Head of caudate nucleus (tissue), 42 donors: ENCODE data around the gene STXBP3.
A peak's percentile ranks its signal among the peaks of the same experiment; 100 is the strongest.
"Not testable (repeated sequence)": the region's sequence is repeated elsewhere in the genome, so short reads cannot be mapped to it uniquely, and the experiment has no call there.

Source experiments
- DNase-seq, 42 donors: peaks; one replicate each; pipeline versions ENCODE4 v3.0.0 to v3.0.0-alpha.2; 2020 to 2021; ENCODE audit warnings: mixed read lengths in 7 of 42
- intact Hi-C: fragments of 100-400 bp; cut with DNase I; formaldehyde crosslinking; loops from one replicate; pipeline ENCODE4 v1.15.0; 2022

The STXBP3 gene

DNA sequence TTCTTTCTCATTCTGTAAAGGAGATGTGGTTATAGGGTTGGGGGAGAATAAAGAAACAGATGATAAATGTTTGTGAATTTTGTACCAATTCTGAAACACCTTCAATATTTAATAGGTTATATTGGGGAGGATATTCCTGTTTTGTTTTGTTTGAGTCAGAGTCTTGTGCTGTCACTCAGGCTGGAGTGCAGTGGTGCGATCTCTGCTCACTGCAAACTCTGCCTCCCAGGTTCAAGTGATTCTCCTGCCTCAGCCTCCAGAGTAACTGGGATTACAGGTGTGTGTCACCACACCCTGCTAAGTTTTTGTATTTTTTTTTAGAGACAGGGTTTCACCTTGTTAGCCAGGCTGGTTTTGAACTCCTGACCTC lies 35.1 kb downstream of the STXBP3 start:
- DNase-seq, intact Hi-C loops: not testable (repeated sequence)

GRCh38 chr1:108785264-108785663 lies 38.8 kb downstream of the STXBP3 start:
- DNase-seq, result no peak
- intact Hi-C loops, result no loop called here

DNA sequence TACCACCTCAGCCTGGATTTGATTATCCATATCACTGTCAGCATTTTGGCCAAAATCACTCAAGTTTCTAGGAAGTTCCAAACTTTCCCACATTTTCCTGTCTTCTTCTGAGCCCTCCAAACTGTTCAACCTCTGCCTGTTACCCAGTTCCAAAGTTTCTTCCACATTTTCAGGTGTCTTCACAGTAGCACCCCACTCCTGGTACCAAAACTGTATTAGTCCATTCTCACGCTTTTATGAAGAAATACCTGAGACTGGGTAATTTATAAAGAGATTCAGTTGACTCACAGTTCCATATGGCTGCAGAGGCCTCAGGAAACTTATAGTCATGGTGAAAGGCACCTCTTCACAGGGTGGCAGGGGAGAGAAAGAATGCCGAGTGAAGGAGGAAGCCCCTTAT lies 39.4 kb downstream of the STXBP3 start:
- intact Hi-C loops, result no loop called here
- no peak for DNase-seq

DNA sequence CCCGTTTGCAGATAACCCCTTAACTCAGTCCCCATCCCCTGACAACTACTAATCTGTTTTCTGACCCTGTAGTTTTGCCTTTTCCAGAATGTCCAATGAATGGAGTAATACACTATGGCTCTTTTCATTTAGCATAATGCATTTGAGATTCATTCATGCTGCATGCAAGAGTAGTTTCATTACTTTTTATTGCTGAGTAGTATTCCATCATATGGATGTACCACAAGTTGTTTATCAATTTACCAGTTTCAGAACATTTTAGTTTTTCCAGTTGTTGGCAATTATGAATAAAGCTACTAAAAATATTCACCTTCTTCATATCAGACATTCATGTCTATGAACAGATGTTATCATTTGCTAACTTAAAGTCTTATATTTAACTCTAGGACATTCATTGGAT lies 45.3 kb downstream of the STXBP3 start:
- no peak for DNase-seq
- intact Hi-C loops, result no loop called here

GRCh38 chr1:108792420-108792819 lies 45.9 kb downstream of the STXBP3 start:
- intact Hi-C loops, result no loop called here
- DNase-seq, result no peak

DNA sequence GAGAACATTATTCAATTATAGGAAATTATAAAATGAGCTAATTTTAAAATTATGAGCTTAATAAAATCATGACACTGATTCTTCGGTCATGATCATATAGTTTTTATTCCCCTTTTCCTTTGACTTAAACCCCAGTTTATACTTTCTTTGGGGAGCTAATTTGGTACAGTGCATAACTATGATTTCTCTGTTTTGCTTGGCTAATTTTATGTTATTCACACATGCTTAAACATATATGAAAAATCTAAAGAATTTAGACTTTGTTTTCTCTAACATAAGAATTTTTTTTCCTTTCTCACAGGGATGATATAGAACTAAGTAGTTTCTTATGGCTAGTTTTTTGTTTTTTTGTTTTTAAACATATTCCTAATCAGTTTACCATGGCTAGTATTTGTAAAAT lies 52.5 kb downstream of the STXBP3 start:
- intact Hi-C loops, result no loop called here

DNA sequence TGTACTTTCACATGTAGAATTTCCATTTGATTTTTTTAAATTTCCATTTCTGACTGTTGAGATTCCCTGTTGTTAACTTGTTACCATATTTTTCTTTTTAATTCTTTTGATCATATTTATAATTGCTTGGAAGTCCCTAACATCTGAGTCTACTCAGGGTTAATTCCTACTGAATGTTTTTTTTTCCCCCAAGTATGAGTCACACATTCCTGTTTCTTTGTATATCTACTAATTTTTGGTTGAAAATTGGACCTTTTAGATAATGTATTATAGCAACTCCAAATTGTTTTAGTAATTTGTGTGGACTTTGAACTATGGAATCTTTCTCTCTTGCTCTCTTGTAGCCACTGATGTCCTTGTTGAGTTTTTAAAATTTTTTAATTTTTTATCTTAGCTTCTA lies 54.6 kb downstream of the STXBP3 start:
- DNase-seq, result no peak
- intact Hi-C loops, result no loop called here

More for the DNA sequence above, 52.5 kb downstream of the STXBP3 start:
- DNase-seq, result no peak

GRCh38 chr1:108803548-108803947 lies 57.1 kb downstream of the STXBP3 start:
- DNase-seq, result no peak
- intact Hi-C loops, result no loop called here

GRCh38 chr1:108808438-108808837 lies 62.0 kb downstream of the STXBP3 start:
- intact Hi-C loops, result no loop called here
- no peak for DNase-seq

DNA sequence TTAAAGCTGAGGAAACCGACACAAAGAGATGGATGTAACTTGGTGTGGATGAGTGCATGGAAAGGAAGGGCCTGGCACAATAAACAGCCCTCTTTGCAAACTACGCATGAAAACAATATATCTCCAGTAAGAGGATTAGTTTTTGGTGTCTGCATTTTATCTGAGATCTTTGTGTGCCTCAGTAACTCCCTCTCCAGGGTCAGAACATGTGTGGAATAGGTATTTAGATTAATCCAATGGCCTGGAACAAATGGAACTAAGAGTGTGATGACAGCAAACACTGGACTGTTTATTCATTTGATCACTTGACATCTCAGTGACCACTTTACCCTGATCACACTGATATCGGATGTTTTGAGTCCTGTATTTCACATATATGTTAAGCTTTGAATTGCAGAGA lies 65.1 kb downstream of the STXBP3 start:
- intact Hi-C loops, result no loop called here

GRCh38 chr1:108813326-108813725 lies 66.9 kb downstream of the STXBP3 start:
- intact Hi-C loops, result no loop called here
- DNase-seq, result no peak

More for the DNA sequence above, 65.1 kb downstream of the STXBP3 start:
- no peak for DNase-seq

GRCh38 chr1:108814343-108815125 lies 68.1 kb downstream of the STXBP3 start:
- DNase-seq, result peak in 9 of 42 donors; percentile 18 to 64 (median 40)
- intact Hi-C loops, result loop anchor here (5.0 kb wide), 1 partner anchor 67 kb away; the partner anchor contains the start of gene STXBP3

DNA sequence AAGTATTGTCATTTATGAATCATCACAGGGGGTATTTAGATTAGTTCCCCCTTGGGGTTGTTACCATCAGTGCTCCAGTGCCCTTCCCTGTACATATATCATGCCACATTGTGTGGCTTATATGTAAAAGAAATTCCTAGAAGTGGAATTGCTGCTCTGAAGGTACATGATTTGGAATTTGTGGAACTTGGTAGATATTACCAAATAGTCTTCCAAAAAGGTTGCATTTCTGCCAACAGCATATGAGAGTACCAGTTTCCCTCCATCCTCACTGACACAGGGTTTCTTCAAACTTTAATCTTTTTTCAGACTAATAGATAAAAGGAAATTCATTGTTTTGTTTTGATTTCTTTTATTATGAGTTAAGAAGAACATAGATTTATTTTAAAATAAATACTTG lies 69.1 kb downstream of the STXBP3 start:
- intact Hi-C loops, result loop anchor here (5.0 kb wide), 1 partner anchor 68 kb away; the partner anchor contains the start of gene STXBP3
- DNase-seq, result no peak

- intact Hi-C loops, result loop anchor here (2.0 to 5.0 kb wide), 2 partner anchors 61 to 69 kb away; partner anchors contain the start of genes GPSM2 and STXBP3
- peak; percentile 58 to 95 (median 86) for DNase-seq
Observed at GRCh38 chr1:108816049-108816893, 69.8 kb downstream of the STXBP3 start.

- DNase-seq, result peak in 40 of 42 donors; percentile 13 to 71 (median 42)
- intact Hi-C loops, result loop anchor here (2.0 to 5.0 kb wide), 2 partner anchors 60 to 70 kb away; partner anchors contain the start of genes GPSM2 and STXBP3
Observed at GRCh38 chr1:108817016-108817415, 70.5 kb downstream of the STXBP3 start.

DNA sequence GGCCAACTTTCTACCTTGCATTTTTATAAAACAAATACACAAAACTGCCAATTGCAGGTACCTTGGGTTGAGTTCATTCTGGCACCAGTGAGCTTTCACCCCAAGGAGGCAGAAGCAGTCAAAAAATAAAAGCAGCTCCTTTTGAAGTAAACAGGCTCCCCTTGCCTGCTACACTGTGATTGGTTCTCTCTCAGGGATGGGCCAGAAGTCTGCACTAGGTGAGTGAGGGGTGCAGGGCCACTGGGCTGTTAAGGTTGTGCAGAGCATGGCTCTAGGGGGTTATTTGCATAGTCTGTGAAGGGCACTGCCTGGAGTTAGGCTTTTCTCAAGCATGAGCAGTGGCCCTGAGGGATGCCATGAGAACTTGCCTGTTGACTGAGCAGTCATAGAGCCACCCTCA lies 71.3 kb downstream of the STXBP3 start:
- intact Hi-C loops, result loop anchor here (2.0 to 5.0 kb wide), 2 partner anchors 59 to 71 kb away; partner anchors contain the start of genes GPSM2 and STXBP3
- DNase-seq, result no peak

DNA sequence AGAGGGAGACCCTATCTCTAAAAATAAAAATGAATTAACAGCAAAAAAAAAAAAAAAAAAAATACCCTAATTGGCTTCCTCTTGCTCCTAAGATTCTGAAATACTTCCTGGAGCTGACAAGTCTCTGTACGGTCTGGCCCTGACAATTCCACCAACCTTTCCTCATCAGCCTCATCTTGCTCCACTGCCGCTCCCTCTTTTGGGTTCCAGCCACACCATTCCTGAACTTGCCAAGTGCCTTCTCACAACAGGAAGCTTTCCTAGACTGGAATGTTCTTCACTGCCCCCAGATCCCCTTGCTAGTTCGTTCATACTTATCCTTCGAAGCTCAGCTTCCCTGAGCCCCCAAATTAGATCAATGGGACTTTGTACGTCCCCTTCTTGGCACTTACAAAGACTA lies 73.4 kb downstream of the STXBP3 start:
- no peak for DNase-seq
- intact Hi-C loops, result loop anchor here (5.0 kb wide), 1 partner anchor 73 kb away; the partner anchor contains the start of gene STXBP3

DNA sequence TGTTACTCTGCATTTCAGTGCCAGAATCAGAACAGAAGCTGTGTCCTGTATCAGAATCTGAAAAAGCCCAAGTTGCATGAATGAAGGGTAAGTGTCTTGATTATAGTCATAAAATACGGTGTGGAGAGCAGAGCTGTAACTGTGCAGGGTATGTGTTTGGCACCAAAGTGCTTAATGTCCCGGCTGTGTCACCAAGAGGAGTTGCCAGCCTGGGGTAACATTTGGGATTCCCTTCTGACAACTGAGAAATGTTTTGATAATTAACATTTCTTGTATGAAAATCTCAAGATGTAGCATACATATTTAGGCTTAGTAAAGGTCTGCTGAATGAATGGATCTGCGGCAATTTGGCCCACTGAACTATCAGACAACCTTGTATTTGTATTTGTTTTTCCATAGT lies 77.2 kb downstream of the STXBP3 start:
- intact Hi-C loops, result no loop called here
- DNase-seq, result no peak

- no peak for DNase-seq
- intact Hi-C loops, result no loop called here
Observed at GRCh38 chr1:108824051-108824450, 77.6 kb downstream of the STXBP3 start.
